Fibroblast of skin of right quadriceps (primary cell): ENCODE results near the gene ATP8B1.
"Not testable (repeated sequence)": the region's sequence is repeated elsewhere in the genome, so short reads cannot be mapped to it uniquely, and the experiment has no call there.

Source experiments
- DNase-seq: peaks from one replicate; pipeline ENCODE4 v3.0.0-alpha.2; 2013

The ATP8B1 gene

GRCh38 chr18:57651914-57652313, 151.2 kb downstream of the ATP8B1 start:
- DNase-seq: no peak

DNA sequence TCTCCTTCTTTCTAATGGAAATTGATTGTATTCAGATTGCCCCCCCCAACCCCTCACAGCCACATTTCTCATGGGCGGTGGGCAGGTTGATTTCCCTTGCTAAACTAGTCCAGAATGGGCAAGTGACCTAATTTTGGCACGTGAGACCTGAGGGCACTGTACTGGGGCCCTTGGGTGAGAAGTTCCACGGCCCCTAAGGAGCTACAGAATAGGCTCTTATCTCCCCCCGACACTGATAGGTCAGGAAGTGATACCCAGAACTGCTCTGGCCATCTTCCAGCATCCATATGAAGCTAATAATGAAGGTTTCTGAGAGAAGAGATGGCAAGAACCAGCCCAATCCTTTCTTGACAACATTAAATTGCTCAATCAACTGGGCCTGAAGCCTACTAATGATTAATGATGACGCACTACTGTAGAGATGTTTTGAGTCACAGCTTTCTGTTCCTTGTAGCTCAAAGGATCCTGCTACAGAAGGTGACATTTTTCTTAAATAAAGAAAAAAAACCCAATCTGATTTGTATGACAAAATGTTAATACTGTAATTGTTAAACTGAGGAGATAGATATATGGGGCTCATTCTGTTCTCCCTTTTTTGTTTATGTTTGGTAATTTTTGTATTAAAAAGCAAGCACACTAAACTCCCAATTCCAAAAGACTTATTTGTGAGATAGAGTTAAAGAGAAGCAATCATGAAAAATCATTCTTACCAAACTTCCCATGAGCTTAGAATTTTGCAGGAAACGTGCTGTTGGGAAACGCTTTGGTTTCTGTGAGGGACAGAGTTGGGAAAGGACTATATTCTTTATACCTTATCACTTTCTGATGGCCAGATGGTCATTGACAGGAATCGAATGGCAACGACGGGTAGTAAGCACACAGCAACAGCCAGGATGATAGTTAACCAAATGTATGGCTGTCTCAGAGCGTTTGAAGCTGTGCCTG, 153.3 kb downstream of the ATP8B1 start:
- DNase-seq: peak; percentile 75

- no peak for DNase-seq
Measured at GRCh38 chr18:57648414-57648813, 154.7 kb downstream of the ATP8B1 start.

- peak; percentile 26 for DNase-seq
Measured at GRCh38 chr18:57644540-57644939, 158.6 kb downstream of the ATP8B1 start.

GRCh38 chr18:57643726-57644125, 159.4 kb downstream of the ATP8B1 start:
- not testable (repeated sequence) for DNase-seq

GRCh38 chr18:57642462-57642861, 160.7 kb downstream of the ATP8B1 start:
- DNase-seq: not testable (repeated sequence)

DNA sequence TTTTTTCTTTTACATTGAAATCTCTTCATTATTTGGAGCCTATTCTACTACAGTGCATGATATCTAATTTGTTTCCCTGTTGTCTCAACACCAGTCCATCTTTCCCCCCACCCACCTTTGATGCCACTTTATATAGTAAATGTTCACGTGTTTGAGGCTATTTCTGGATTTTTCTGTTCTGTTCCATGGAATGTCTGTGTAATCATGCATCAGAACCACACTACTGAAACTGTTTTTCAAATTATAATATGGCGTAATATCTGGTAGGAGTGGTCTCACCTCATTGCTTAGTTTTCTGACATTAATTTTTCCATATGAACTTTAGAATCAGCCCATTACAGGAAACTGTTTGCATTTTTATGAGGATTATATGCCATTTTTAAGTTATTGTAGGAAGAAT, 162.4 kb downstream of the ATP8B1 start:
- DNase-seq: no peak

- DNase-seq: no peak
Measured at GRCh38 chr18:57640236-57640635, 162.9 kb downstream of the ATP8B1 start.

GRCh38 chr18:57635003-57635822, 167.9 kb downstream of the ATP8B1 start:
- DNase-seq: no peak

GRCh38 chr18:57631697-57632096, 171.4 kb downstream of the ATP8B1 start:
- DNase-seq: no peak

DNA sequence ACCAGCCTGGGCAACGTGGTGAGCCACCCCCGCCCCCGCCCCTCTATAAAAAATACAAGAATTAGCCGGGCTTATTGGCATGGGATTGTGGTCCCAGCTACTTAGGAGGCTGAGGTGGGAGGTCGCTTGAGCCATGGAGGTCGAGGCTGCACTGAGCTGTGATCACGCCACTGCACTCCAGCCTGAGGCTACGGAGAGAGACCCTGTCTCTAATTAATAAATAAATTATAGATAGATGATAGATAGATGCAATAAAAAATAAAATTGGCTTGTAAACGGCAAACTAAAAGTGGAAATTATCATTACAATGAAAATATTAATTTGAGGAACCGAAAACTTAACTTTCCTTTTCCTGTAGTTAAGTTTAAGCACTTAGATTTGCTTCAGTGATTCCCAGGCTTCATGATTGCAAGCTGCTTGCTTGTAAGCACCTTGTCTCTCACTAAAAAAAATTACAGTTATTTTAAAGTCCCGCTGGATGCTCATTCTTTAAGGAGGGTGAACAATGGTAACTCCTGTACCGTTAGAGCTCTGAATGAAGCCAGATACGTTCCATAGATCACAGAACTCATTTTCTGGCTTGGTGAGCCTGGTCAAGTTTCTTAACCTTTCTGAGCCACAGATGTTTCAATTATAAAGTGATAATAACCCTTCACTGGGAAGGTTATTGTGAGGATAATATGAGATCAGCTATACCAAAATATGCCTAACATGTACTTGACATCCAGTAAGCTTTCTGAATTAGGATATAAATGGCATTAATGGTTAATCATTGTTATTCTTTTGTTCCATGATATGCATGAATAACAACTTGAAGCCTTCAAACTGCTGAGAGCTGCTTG, 172.1 kb downstream of the ATP8B1 start:
- DNase-seq: no peak

GRCh38 chr18:57630002-57630753, 172.9 kb downstream of the ATP8B1 start:
- peak; percentile 97 for DNase-seq

- DNase-seq: no peak
Measured at GRCh38 chr18:57629422-57629821, 173.7 kb downstream of the ATP8B1 start.

GRCh38 chr18:57627488-57627887, 175.6 kb downstream of the ATP8B1 start:
- DNase-seq: peak; percentile 68

GRCh38 chr18:57624988-57625387, 178.1 kb downstream of the ATP8B1 start:
- peak; percentile 12 for DNase-seq

GRCh38 chr18:57621246-57621604, 181.9 kb downstream of the ATP8B1 start:
- no peak for DNase-seq

DNA sequence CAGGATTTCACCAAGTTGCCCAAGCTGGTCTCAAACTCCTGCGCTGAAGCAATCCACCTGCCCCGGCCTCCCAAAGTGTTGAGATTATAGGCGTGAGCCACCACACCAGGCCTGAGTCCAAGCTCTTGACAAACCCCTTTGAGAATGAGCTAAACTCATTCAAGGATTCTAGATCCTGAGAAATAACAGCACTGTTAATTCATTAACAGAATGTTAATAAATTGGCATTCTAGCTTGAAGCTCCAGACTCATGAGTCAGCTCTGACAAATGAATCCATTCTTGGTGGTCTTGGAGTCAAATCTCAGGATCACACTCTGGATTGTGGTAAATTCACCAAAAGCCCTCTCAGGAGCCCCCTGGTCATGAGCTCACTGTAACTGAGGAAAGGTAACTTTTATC, 183.2 kb downstream of the ATP8B1 start:
- DNase-seq: no peak

DNA sequence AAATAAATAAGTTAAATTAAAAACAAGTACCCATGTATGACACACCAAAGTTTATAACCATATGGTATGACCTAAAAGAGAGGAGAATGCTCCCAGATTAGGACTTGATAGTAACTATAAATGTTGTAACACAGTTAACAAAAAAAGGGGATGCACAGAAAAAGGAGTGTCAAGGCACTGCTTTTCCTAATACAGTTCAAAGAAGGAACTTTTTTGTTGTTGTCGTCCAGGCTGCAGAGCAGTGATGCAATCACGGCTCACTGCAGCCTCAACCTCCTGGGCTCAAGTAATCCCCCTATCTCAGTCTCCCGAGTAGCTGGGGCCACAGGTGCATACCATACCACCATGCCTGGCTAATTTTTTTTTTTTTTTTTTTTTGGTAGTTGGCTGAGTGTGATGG, 184.2 kb downstream of the ATP8B1 start:
- DNase-seq: no peak

GRCh38 chr18:57603871-57604270, 199.2 kb downstream of the ATP8B1 start:
- no peak for DNase-seq
